Stimulated activated CD4-positive, alpha-beta T cell treated with anti-CD3 and anti-CD28 coated beads, Interleukin-4, amount 100 ng/mL, for 4 hours (primary cell): Measurements from ENCODE around the gene ASB14.

Source experiments
- DNase-seq, 2 experiments: peaks; one replicate each; pipeline ENCODE4 v3.0.0-alpha.2; 2020

Gene ASB14

GRCh38 chr3:57257678-57258077, 34.8 kb downstream of the ASB14 start:
- DNase-seq = no peak

- DNase-seq = no peak
These were observed 35.6 kb downstream of the ASB14 start for GRCh38 chr3:57256844-57257243.

- no peak for DNase-seq
These were observed 40.1 kb downstream of the ASB14 start for GRCh38 chr3:57252404-57252803.

GRCh38 chr3:57244946-57245345, 47.5 kb downstream of the ASB14 start:
- no peak for DNase-seq

GRCh38 chr3:57234613-57235575, 57.6 kb downstream of the ASB14 start:
- no peak for DNase-seq

GRCh38 chr3:57233799-57234198, 58.7 kb downstream of the ASB14 start:
- no peak for DNase-seq

- DNase-seq = no peak
These were observed 62.5 kb downstream of the ASB14 start for GRCh38 chr3:57230006-57230405.

- DNase-seq = peak; percentile 21 to 32
These were observed 64.3 kb downstream of the ASB14 start for GRCh38 chr3:57227930-57228751.

- DNase-seq = peak; percentile 83 to 90
These were observed 65.1 kb downstream of the ASB14 start, which contains the start of gene APPL1 for GRCh38 chr3:57227204-57227929. TSS of gene APPL1 (plus strand) at chr3:57227729. CDS start at chr3:57227884, 155 bp downstream.

- DNase-seq = no peak
These were observed 66.3 kb downstream of the ASB14 start for GRCh38 chr3:57226176-57226575.

- DNase-seq = no peak
These were observed 67.6 kb downstream of the ASB14 start for GRCh38 chr3:57224856-57225255.

- no peak for DNase-seq
These were observed 70.6 kb downstream of the ASB14 start for GRCh38 chr3:57221883-57222282.
